ENCODE results near the gene GPR84.

- no peak for TF ChIP-seq CTCF (IDR thresholded peaks at IDR 0.05)
- TF ChIP-seq POLR2A (IDR thresholded peaks at IDR 0.05) = no peak
Measured at GRCh38 chr12:54321363-54321762, 42.9 kb downstream of the GPR84 start.
